SK-N-SH treated with all-trans-retinoic acid at 6 μM for 48 hours (cell line): ENCODE data around the gene BACH2.

Source experiments
- ATAC-seq: fragments of 200-7000 bp; cut with Tn5 transposase; 3 replicates; pipeline ENCODE4 v1.9.1; 2020; ENCODE audit warnings: mild to moderate bottlenecking, moderate library complexity
- ARNTL ChIP-seq: fragments of 450-650 bp; formaldehyde crosslinking; IDR thresholded peaks from 2 replicates; pipeline ENCODE4 v1.5.0; 2020; ENCODE audit warnings: low read depth, mild to moderate bottlenecking, moderate library complexity, borderline replicate concordance
- CREB5 ChIP-seq: fragments of 250-450 bp; sonication (Bioruptor Pico); IDR thresholded peaks from 2 replicates; pipeline ENCODE4 v1.5.1; 2020; ENCODE audit warnings: low read depth, mild to moderate bottlenecking, moderate library complexity
- CSDC2 ChIP-seq: fragments of 250-450 bp; sonication (Bioruptor Pico); IDR thresholded peaks from 2 replicates; pipeline ENCODE4 v1.5.0; 2020; ENCODE audit warnings: mild to moderate bottlenecking, moderate library complexity
- ESRRG ChIP-seq: fragments of 250-450 bp; sonication (Bioruptor Pico); IDR thresholded peaks from 2 replicates; pipeline ENCODE4 v1.6.1; 2021; ENCODE audit warnings: mild to moderate bottlenecking
- ISL1 ChIP-seq: fragments of 250-450 bp; sonication (Bioruptor Pico); IDR thresholded peaks from 2 replicates; pipeline ENCODE4 v2.1.2; 2022; ENCODE audit warnings: mild to moderate bottlenecking, moderate library complexity
- OSR1 ChIP-seq: fragments of 250-450 bp; sonication (Bioruptor Pico); IDR thresholded peaks from 2 replicates; pipeline ENCODE4 v1.8.0; 2022; ENCODE audit warnings: moderate library complexity, mild to moderate bottlenecking, inconsistent platforms
- PATZ1 ChIP-seq: fragments of 250-450 bp; sonication (Bioruptor Pico); IDR thresholded peaks from 2 replicates; pipeline ENCODE4 v1.8.0; 2020; ENCODE audit warnings: mild to moderate bottlenecking, moderate library complexity, borderline replicate concordance
- PPARA ChIP-seq: fragments of 250-450 bp; sonication (Bioruptor Pico); IDR thresholded peaks from 2 replicates; pipeline ENCODE4 v1.5.0; 2020; ENCODE audit warnings: mild to moderate bottlenecking, borderline replicate concordance
- RARB ChIP-seq: fragments of 250-450 bp; sonication (Bioruptor Pico); IDR thresholded peaks from 2 replicates; pipeline ENCODE4 v1.8.0; 2021; ENCODE audit warnings: mild to moderate bottlenecking, moderate library complexity
- TCF4 ChIP-seq: fragments of 250-450 bp; sonication (Bioruptor Pico); IDR thresholded peaks from 2 replicates; pipeline ENCODE4 v1.8.0; 2021; ENCODE audit warnings: mild to moderate bottlenecking, moderate library complexity, borderline replicate concordance
- TOX ChIP-seq: fragments of 250-450 bp; sonication (Bioruptor Pico); IDR thresholded peaks from 2 replicates; pipeline ENCODE4 v1.8.0; 2021; ENCODE audit warnings: mild to moderate bottlenecking, moderate library complexity, borderline replicate concordance
- ZC3H10 ChIP-seq: fragments of 250-450 bp; sonication (Bioruptor Pico); IDR thresholded peaks from 2 replicates; pipeline ENCODE4 v1.5.1; 2021; ENCODE audit warnings: mild to moderate bottlenecking, moderate library complexity
- ZFP3 ChIP-seq: fragments of 250-450 bp; sonication (Bioruptor Pico); IDR thresholded peaks from 2 replicates; pipeline ENCODE4 v1.5.0; 2020; ENCODE audit warnings: mild to moderate bottlenecking, moderate library complexity
- ZFP30 ChIP-seq: fragments of 450-650 bp; formaldehyde crosslinking; IDR thresholded peaks from 2 replicates; pipeline ENCODE4 v1.5.0; 2022; ENCODE audit warnings: mild to moderate bottlenecking, moderate library complexity
- ZNF565 ChIP-seq: fragments of 450-650 bp; formaldehyde crosslinking; conservative IDR thresholded peaks from 2 replicates; pipeline ENCODE4 v1.5.0; 2020; ENCODE audit warnings: low read depth, mild to moderate bottlenecking, moderate library complexity
- ZNF70 ChIP-seq: fragments of 450-650 bp; formaldehyde crosslinking; IDR thresholded peaks from 2 replicates; pipeline ENCODE4 v1.5.0; 2020; ENCODE audit warnings: mild to moderate bottlenecking, moderate library complexity
- ZNF8 ChIP-seq: fragments of 450-650 bp; formaldehyde crosslinking; IDR thresholded peaks from 2 replicates; pipeline ENCODE4 v1.5.0; 2020; ENCODE audit warnings: mild to moderate bottlenecking, moderate library complexity
- TF ChIP-seq, protein P1 (sequence below): fragments of 250-450 bp; sonication (Bioruptor Pico); IDR thresholded peaks from 2 replicates; pipeline ENCODE4 v1.8.0; 2021; ENCODE audit warnings: low read depth, mild to moderate bottlenecking, moderate library complexity, borderline replicate concordance
- TF ChIP-seq, protein P2 (sequence below): fragments of 250-450 bp; sonication (Bioruptor Pico); IDR thresholded peaks from 2 replicates; pipeline ENCODE4 v1.5.0; 2020; ENCODE audit warnings: mild to moderate bottlenecking, moderate library complexity

The BACH2 gene

DNA sequence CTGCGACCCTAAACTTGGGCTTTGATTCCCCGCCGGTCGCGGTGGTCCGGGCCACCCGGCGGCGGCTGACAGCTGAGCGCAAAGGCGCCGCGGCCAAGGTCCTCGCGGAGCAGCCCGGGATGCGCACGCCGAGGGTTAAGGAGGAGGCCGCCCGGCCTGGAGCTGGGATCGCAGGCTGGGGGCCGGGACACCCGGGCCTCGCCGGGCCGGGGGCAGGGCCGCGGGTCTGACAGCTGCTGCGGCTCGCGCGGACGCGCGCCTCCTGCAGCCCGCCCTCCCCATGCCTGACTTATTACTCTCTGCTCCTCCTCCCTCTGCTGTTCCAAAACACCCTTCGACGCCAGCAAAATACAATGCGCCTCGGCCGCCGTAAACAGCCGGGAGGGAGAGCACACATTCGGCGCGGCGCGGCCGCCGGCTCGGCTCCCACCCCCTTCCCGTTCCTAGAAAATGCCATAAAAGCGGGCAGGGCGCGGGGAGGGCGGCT, 746 bp downstream of the BACH2 start (continued):
- TF ChIP-seq CREB5 (CRISPR knock-in tag) (no peak), PATZ1 (no peak), TCF4 (CRISPR knock-in tag) (no peak)

GRCh38 chr6:90294989-90295853, 1.4 kb downstream of the BACH2 start:
- ATAC-seq: peak; percentile 80
- TF ChIP-seq, protein P1, sequence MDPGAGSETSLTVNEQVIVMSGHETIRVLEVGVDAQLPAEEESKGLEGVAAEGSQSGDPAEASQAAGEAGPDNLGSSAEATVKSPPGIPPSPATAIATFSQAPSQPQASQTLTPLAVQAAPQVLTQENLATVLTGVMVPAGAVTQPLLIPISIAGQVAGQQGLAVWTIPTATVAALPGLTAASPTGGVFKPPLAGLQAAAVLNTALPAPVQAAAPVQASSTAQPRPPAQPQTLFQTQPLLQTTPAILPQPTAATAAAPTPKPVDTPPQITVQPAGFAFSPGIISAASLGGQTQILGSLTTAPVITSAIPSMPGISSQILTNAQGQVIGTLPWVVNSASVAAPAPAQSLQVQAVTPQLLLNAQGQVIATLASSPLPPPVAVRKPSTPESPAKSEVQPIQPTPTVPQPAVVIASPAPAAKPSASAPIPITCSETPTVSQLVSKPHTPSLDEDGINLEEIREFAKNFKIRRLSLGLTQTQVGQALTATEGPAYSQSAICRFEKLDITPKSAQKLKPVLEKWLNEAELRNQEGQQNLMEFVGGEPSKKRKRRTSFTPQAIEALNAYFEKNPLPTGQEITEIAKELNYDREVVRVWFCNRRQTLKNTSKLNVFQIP (CRISPR knock-in tag): no peak
- TF ChIP-seq ZNF70 (CRISPR knock-in tag) (no peak), ZC3H10 (no peak), TCF4 (CRISPR knock-in tag) (no peak), CSDC2 (no peak), ZFP3 (CRISPR knock-in tag) (no peak), CREB5 (CRISPR knock-in tag) (no peak), ESRRG (CRISPR knock-in tag) (no peak)

DNA sequence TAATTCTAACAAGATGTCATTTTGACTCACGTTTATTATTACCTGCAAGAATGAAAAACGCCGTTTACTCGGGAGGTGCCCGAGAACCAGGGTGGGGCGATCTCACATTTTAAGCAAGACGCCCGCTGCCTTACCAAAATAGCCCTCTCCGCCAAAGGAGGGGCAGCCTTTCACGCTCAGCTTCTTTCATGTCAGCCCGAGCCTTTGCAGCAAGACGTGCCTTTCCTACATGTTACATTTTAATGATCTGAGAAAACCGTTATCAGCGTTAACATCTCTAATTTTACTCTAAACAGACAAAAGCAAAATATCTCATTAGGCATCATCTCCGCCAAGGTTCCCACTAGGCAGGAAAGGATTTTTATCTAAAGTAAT, 2.0 kb downstream of the BACH2 start:
- ATAC-seq: no peak
- TF ChIP-seq OSR1 (CRISPR knock-in tag) (no peak), ZNF70 (CRISPR knock-in tag) (no peak), ARNTL (CRISPR knock-in tag) (no peak), CREB5 (CRISPR knock-in tag) (no peak)
- TF ChIP-seq, all 23 proteins: peak for 0

- ATAC-seq: no peak
- TF ChIP-seq ZFP30: no peak
- no peak for TF ChIP-seq CREB5 (CRISPR knock-in tag)
- no peak for TF ChIP-seq ARNTL (CRISPR knock-in tag)
- TF ChIP-seq ZNF70 (CRISPR knock-in tag): no peak
- no peak for TF ChIP-seq CSDC2
- no peak for TF ChIP-seq ISL1 (CRISPR knock-in tag)
- TF ChIP-seq ZNF565 (CRISPR knock-in tag): no peak
- no peak for TF ChIP-seq OSR1 (CRISPR knock-in tag)
- no peak for TF ChIP-seq ZNF8 (CRISPR knock-in tag)
- no peak for TF ChIP-seq RARB (CRISPR knock-in tag)
- TF ChIP-seq TCF4 (CRISPR knock-in tag): no peak
- TF ChIP-seq, protein P2, sequence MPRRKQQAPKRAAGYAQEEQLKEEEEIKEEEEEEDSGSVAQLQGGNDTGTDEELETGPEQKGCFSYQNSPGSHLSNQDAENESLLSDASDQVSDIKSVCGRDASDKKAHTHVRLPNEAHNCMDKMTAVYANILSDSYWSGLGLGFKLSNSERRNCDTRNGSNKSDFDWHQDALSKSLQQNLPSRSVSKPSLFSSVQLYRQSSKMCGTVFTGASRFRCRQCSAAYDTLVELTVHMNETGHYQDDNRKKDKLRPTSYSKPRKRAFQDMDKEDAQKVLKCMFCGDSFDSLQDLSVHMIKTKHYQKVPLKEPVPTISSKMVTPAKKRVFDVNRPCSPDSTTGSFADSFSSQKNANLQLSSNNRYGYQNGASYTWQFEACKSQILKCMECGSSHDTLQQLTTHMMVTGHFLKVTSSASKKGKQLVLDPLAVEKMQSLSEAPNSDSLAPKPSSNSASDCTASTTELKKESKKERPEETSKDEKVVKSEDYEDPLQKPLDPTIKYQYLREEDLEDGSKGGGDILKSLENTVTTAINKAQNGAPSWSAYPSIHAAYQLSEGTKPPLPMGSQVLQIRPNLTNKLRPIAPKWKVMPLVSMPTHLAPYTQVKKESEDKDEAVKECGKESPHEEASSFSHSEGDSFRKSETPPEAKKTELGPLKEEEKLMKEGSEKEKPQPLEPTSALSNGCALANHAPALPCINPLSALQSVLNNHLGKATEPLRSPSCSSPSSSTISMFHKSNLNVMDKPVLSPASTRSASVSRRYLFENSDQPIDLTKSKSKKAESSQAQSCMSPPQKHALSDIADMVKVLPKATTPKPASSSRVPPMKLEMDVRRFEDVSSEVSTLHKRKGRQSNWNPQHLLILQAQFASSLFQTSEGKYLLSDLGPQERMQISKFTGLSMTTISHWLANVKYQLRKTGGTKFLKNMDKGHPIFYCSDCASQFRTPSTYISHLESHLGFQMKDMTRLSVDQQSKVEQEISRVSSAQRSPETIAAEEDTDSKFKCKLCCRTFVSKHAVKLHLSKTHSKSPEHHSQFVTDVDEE (CRISPR knock-in tag): no peak
- TF ChIP-seq TOX: no peak
- TF ChIP-seq PPARA (CRISPR knock-in tag): no peak
- TF ChIP-seq, all 23 proteins: peak for 0
These were observed 2.6 kb downstream of the BACH2 start for GRCh38 chr6:90294008-90294511.
